K562 (cell line): ENCODE results near the gene SH3BP5. TPM values are rescaled to one million over a fixed set of nuclear protein-coding genes. Genes with fewer than 3 reads are reported as not detected.

Source experiments
- CEBPG ChIP-seq, 3 experiments: fragments of 200-800 bp in 1 of 3; sonication (Bioruptor generic) in 1 of 3; sonication (generic) in 1 of 3; formaldehyde crosslinking in 1 of 3; IDR thresholded peaks in 2 of 3; conservative IDR thresholded peaks in 1 of 3; 2 replicates each; pipeline versions ENCODE4 v1.6.1 to v1.8.0; 2016 to 2022; ENCODE audit warnings: missing compliant biosample characterization in 2 of 3, missing genetic modification characterization in 2 of 3, mild to moderate bottlenecking in 1 of 3, missing genetic modification reagents in 1 of 3
- JUN ChIP-seq, 2 experiments: sonication (generic) in 1 of 2; formaldehyde crosslinking in 1 of 2; IDR thresholded peaks; 2 replicates each; pipeline versions ENCODE4 v1.6.1 to v1.8.0; 2012 to 2022; ENCODE audit warnings: borderline replicate concordance in 2 of 2, mild to moderate bottlenecking in 2 of 2, improper control_type of control experiment in 1 of 2, low read depth in 1 of 2, low read length in 1 of 2, missing genetic modification reagents in 1 of 2
- LCOR ChIP-seq: sonication (generic); formaldehyde crosslinking; IDR thresholded peaks from 2 replicates; pipeline ENCODE4 v1.8.0; 2022; ENCODE audit warnings: mild to moderate bottlenecking, missing genetic modification reagents
- NR2C1 ChIP-seq, 2 experiments: fragments of 450-650 bp; IDR thresholded peaks; 2 replicates each; pipeline ENCODE4 v1.6.1; 2017; ENCODE audit warnings: mild to moderate bottlenecking in 2 of 2, antibody characterized with exemption in 1 of 2, inconsistent platforms in 1 of 2, missing compliant biosample characterization in 1 of 2, missing genetic modification characterization in 1 of 2
- POLR2B ChIP-seq: fragments of 450-650 bp; IDR thresholded peaks from 2 replicates; pipeline ENCODE4 v1.6.1; 2018; ENCODE audit warnings: low read depth; ENCODE audit not compliant: partially characterized antibody
- polyA plus RNA-seq, 8 experiments: library from polyadenylated mRNA; depleted of rRNA in 4 of 8; stranded (reverse) in 5 of 8; unstranded in 3 of 8; fragments of >200 nt; fragmentation: Nextera tagmentation in 2 of 8; fragmentation: Illumina TruSeq in 1 of 8; extraction: Ambion mirVana in 2 of 8; extraction: Trizol in 1 of 8; gene quantifications; 2 replicates each; pipeline versions ENCODE4 v1.2.1 to v1.2.3, GENCODE V29; 2011 to 2014; ENCODE audit warnings: inconsistent platforms in 1 of 8, missing spikeins in 1 of 8
- total RNA-seq, 7 experiments: library from RNA; depleted of rRNA in 6 of 7; stranded (reverse); fragments of >200 nt in 6 of 7; fragmentation: Illumina TruSeq in 2 of 7; extraction: Trizol in 2 of 7; gene quantifications; 2 replicates each; pipeline versions ENCODE4 v1.2.1 to v1.2.3, GENCODE V29; 2011 to 2021; ENCODE audit warnings: low replicate concordance in 1 of 7
- TF ChIP-seq, protein P1 (sequence below): IDR thresholded peaks from 3 replicates; pipeline ENCODE4 v1.6.1; 2011; ENCODE audit warnings: borderline replicate concordance, mild to moderate bottlenecking; ENCODE audit not compliant: insufficient read length, insufficient read depth
- TF ChIP-seq, protein P2 (sequence below): IDR thresholded peaks from 2 replicates; pipeline ENCODE4 v1.6.1; 2011; ENCODE audit not compliant: insufficient read length; ENCODE audit errors: extremely low read depth
- TF ChIP-seq, protein P3 (sequence below): fragments of 450-650 bp; IDR thresholded peaks from 2 replicates; pipeline ENCODE4 v1.7.1; 2018; ENCODE audit warnings: mild to moderate bottlenecking, low read depth; ENCODE audit not compliant: partially characterized antibody
- TF ChIP-seq, protein P4 (sequence below), 2 experiments: fragments of 450-650 bp; IDR thresholded peaks; 2 replicates each; pipeline ENCODE4 v1.6.1; 2018; ENCODE audit warnings: mild to moderate bottlenecking in 2 of 2, low read depth in 1 of 2; ENCODE audit not compliant: partially characterized antibody in 2 of 2
- TF ChIP-seq, protein P5 (sequence below): fragments of 450-650 bp; IDR thresholded peaks from 2 replicates; pipeline ENCODE4 v1.6.1; 2017; ENCODE audit warnings: antibody characterized with exemption, mild to moderate bottlenecking

SH3BP5 gene
- total and polyA plus RNA-seq, 9 of the 15 experiments (the other 6 are each of a cell fraction or from before 2014, with no cell fraction given), result 2.9 to 29.0 (median 14.9) TPM

DNA sequence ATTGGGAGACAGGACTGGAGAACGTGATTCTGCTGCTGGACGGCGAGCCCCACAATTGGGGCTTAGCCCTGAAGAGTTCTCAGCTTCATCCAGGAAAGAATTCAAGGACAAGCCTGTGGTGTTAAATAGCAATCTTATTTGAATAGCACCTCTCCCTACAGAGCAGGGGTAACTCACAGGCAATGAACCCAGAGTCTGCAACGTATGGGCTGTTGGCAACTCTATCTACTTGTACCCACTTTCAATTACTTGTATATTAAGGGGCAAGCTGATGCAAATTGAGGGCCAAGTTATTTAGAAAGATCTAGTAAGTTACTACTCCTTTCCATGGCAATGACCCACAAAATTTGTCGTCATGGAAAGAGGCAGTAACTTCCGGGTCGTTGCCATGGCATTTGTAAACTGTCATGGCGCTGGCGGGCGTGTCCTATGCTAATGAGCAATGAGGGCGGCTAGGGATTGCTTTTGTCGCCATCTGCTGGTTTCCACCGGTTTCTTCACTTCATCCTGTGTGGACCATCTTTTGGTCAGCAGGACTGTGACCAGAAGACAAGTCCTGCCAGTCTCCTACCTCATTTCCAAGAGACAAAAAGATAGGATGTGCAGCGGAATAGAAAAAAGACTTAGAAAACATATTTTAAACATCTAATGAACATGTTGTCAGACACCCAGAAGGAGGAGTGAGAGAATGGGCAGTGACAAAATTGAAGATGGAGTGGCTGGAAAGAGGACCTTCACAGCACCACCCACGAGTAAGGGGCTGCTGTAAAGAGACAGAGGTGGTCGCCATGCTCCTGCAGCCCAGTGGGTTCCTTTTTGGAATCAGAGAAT, 45.8 kb upstream of the SH3BP5 start (continued):
- TF ChIP-seq, protein P1, sequence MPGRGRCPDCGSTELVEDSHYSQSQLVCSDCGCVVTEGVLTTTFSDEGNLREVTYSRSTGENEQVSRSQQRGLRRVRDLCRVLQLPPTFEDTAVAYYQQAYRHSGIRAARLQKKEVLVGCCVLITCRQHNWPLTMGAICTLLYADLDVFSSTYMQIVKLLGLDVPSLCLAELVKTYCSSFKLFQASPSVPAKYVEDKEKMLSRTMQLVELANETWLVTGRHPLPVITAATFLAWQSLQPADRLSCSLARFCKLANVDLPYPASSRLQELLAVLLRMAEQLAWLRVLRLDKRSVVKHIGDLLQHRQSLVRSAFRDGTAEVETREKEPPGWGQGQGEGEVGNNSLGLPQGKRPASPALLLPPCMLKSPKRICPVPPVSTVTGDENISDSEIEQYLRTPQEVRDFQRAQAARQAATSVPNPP, result no peak
- TF ChIP-seq CEBPG (CRISPR knock-in tag; IDR thresholded peaks at IDR 0.05) (no peak; the same call in 1 of the 2 replicates), CEBPG (tag; conservative IDR thresholded peaks at IDR 0.05 in 1 of 2, IDR thresholded peaks at IDR 0.05 in 1 of 2) (no peak), JUN (IDR thresholded peaks at IDR 0.05; ENCODE audit: borderline replicate concordance, low read depth, low read length) (peak; percentile 81), JUN (CRISPR knock-in tag; IDR thresholded peaks at IDR 0.05; ENCODE audit: borderline replicate concordance) (no peak), LCOR (CRISPR knock-in tag) (peak; percentile 88), POLR2B (no peak), NR2C1 (IDR thresholded peaks at IDR 0.05) (peak; percentile 100), NR2C1 (tag; IDR thresholded peaks at IDR 0.05) (peak; percentile 100)
- TF ChIP-seq, protein P2, sequence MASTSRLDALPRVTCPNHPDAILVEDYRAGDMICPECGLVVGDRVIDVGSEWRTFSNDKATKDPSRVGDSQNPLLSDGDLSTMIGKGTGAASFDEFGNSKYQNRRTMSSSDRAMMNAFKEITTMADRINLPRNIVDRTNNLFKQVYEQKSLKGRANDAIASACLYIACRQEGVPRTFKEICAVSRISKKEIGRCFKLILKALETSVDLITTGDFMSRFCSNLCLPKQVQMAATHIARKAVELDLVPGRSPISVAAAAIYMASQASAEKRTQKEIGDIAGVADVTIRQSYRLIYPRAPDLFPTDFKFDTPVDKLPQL, result no peak
- TF ChIP-seq, protein P3, sequence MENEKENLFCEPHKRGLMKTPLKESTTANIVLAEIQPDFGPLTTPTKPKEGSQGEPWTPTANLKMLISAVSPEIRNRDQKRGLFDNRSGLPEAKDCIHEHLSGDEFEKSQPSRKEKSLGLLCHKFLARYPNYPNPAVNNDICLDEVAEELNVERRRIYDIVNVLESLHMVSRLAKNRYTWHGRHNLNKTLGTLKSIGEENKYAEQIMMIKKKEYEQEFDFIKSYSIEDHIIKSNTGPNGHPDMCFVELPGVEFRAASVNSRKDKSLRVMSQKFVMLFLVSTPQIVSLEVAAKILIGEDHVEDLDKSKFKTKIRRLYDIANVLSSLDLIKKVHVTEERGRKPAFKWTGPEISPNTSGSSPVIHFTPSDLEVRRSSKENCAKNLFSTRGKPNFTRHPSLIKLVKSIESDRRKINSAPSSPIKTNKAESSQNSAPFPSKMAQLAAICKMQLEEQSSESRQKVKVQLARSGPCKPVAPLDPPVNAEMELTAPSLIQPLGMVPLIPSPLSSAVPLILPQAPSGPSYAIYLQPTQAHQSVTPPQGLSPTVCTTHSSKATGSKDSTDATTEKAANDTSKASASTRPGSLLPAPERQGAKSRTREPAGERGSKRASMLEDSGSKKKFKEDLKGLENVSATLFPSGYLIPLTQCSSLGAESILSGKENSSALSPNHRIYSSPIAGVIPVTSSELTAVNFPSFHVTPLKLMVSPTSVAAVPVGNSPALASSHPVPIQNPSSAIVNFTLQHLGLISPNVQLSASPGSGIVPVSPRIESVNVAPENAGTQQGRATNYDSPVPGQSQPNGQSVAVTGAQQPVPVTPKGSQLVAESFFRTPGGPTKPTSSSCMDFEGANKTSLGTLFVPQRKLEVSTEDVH, result peak; percentile 81
- TF ChIP-seq, protein P4, sequence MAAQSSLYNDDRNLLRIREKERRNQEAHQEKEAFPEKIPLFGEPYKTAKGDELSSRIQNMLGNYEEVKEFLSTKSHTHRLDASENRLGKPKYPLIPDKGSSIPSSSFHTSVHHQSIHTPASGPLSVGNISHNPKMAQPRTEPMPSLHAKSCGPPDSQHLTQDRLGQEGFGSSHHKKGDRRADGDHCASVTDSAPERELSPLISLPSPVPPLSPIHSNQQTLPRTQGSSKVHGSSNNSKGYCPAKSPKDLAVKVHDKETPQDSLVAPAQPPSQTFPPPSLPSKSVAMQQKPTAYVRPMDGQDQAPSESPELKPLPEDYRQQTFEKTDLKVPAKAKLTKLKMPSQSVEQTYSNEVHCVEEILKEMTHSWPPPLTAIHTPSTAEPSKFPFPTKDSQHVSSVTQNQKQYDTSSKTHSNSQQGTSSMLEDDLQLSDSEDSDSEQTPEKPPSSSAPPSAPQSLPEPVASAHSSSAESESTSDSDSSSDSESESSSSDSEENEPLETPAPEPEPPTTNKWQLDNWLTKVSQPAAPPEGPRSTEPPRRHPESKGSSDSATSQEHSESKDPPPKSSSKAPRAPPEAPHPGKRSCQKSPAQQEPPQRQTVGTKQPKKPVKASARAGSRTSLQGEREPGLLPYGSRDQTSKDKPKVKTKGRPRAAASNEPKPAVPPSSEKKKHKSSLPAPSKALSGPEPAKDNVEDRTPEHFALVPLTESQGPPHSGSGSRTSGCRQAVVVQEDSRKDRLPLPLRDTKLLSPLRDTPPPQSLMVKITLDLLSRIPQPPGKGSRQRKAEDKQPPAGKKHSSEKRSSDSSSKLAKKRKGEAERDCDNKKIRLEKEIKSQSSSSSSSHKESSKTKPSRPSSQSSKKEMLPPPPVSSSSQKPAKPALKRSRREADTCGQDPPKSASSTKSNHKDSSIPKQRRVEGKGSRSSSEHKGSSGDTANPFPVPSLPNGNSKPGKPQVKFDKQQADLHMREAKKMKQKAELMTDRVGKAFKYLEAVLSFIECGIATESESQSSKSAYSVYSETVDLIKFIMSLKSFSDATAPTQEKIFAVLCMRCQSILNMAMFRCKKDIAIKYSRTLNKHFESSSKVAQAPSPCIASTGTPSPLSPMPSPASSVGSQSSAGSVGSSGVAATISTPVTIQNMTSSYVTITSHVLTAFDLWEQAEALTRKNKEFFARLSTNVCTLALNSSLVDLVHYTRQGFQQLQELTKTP (IDR thresholded peaks at IDR 0.05; ENCODE audit: low read depth in 1 of 2, partially characterized antibody in 2 of 2), result no peak
- TF ChIP-seq, protein P5, sequence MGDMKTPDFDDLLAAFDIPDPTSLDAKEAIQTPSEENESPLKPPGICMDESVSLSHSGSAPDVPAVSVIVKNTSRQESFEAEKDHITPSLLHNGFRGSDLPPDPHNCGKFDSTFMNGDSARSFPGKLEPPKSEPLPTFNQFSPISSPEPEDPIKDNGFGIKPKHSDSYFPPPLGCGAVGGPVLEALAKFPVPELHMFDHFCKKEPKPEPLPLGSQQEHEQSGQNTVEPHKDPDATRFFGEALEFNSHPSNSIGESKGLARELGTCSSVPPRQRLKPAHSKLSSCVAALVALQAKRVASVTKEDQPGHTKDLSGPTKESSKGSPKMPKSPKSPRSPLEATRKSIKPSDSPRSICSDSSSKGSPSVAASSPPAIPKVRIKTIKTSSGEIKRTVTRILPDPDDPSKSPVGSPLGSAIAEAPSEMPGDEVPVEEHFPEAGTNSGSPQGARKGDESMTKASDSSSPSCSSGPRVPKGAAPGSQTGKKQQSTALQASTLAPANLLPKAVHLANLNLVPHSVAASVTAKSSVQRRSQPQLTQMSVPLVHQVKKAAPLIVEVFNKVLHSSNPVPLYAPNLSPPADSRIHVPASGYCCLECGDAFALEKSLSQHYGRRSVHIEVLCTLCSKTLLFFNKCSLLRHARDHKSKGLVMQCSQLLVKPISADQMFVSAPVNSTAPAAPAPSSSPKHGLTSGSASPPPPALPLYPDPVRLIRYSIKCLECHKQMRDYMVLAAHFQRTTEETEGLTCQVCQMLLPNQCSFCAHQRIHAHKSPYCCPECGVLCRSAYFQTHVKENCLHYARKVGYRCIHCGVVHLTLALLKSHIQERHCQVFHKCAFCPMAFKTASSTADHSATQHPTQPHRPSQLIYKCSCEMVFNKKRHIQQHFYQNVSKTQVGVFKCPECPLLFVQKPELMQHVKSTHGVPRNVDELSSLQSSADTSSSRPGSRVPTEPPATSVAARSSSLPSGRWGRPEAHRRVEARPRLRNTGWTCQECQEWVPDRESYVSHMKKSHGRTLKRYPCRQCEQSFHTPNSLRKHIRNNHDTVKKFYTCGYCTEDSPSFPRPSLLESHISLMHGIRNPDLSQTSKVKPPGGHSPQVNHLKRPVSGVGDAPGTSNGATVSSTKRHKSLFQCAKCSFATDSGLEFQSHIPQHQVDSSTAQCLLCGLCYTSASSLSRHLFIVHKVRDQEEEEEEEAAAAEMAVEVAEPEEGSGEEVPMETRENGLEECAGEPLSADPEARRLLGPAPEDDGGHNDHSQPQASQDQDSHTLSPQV, result peak; percentile 70
